ENCODE measurements around the gene WDR37.

The WDR37 gene

DNA sequence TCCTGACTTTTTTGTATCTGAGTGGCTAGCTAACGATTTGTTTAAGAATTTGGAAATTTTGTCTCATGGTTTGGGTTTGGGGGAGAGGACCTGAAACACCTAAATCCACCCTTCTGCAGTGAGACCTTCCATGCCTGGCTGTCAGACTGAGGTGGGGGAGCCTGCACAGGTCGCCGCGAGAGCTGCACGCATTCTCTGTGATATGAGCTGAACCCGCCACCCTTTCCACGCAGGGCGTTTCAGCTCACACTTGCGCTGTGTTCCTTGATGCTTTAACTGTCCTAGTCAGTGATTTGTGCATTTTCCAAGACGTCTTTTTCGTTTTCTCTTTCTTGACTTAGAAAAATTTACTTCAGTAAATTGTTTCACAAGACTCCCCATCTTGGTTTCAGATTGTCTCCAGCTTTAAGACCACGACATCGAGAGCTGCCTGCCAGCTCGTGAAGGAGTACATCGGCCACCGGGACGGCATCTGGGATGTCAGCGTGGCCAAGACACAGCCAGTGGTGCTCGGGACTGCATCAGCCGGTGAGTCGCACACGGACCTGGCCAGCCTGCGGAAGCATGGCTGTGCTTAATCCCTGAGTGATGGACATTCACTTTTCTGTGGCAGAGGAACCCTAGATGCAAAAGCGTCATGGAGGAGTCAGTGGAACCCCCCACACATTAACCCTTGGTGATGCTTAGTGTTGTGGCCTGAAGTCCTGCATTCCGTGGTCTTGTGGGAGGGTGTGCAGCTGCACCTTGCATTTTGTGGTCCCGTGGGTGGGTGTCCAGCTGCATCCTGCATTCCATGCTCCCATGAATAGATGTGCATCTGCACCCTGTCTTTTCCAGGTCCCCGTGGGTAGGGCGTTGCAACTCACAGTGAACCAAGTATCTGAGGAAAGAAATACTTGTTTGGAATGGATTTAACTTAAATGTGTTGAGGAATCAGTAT lies 28.1 kb downstream of the WDR37 start:
- no peak overlapping the region for H2BK5ac ChIP-seq (ENCODE audit: low read depth, low read length, poor library complexity, severe bottlenecking)
- H2BK12ac ChIP-seq (ENCODE audit: low read length in 2 of 2) = no peak overlapping the region
- no peaks in the 10 kb centered on the region for H3K27me3 ChIP-seq (ENCODE audit: control insufficient read depth in 1 of 2, insufficient read depth in 1 of 2, low read length in 2 of 2)
- WGBS = 97% methylated on average over 28 of the region's 28 CpGs
- no peak overlapping the region for H3K4ac ChIP-seq (ENCODE audit: low read depth in 1 of 2, low read length in 2 of 2)
- H3K36me3 ChIP-seq (ENCODE audit: control insufficient read depth in 1 of 2, insufficient read depth in 2 of 2, low read depth in 1 of 2, low read length in 2 of 2) = peaks cover 55 to 98% of the 10 kb centered on the region in 2 experiments
- no peak overlapping the region for H4K8ac ChIP-seq (ENCODE audit: low read length)
- no peak overlapping the region for H3K18ac ChIP-seq (ENCODE audit: low read depth in 1 of 2, low read length in 2 of 2)
- no peak overlapping the region for H2AK5ac ChIP-seq (ENCODE audit: low read length, severe bottlenecking)
- no peak overlapping the region for H3K9ac ChIP-seq (ENCODE audit: low read length)
- peaks cover 27% of the 10 kb centered on the region for H3K79me1 ChIP-seq (replicated peaks; ENCODE audit: low read length, poor library complexity, severe bottlenecking)
- no peak overlapping the region for H3K4me2 ChIP-seq (ENCODE audit: low read length, poor library complexity, severe bottlenecking)
- no peak overlapping the region for H3K14ac ChIP-seq (ENCODE audit: low read length in 2 of 2)
- no peak overlapping the region for H2BK15ac ChIP-seq (ENCODE audit: low read depth, poor library complexity, severe bottlenecking)
- H3K23ac ChIP-seq (ENCODE audit: low read length in 2 of 2) = no peak overlapping the region
- DNase-seq = no peak
- H3K4me3 ChIP-seq (ENCODE audit: insufficient read depth in 1 of 2, low read depth in 1 of 2, low read length in 2 of 2) = no peak overlapping the region
- no peak overlapping the region for H2AFZ ChIP-seq (ENCODE audit: low read depth, low read length)
- no peaks in the 10 kb centered on the region for H3K9me3 ChIP-seq (ENCODE audit: control insufficient read depth, low read length)
- H3K4me1 ChIP-seq (ENCODE audit: control insufficient read depth, insufficient read depth, low read depth, low read length) = peaks cover 2% of the 10 kb centered on the region
- no peak overlapping the region for H4K91ac ChIP-seq (ENCODE audit: low read length)
- H3K27ac ChIP-seq (ENCODE audit: low read length, poor library complexity, severe bottlenecking) = no peak overlapping the region
- H2BK120ac ChIP-seq (ENCODE audit: low read depth, low read length) = no peak overlapping the region

- no peak overlapping the region for H2BK5ac ChIP-seq (ENCODE audit: low read depth, low read length, poor library complexity, severe bottlenecking)
- no peak overlapping the region for H3K4me3 ChIP-seq (ENCODE audit: insufficient read depth in 1 of 2, low read depth in 1 of 2, low read length in 2 of 2)
- peaks cover 57 to 98% of the 10 kb centered on the region in 2 experiments for H3K36me3 ChIP-seq (ENCODE audit: control insufficient read depth in 1 of 2, insufficient read depth in 2 of 2, low read depth in 1 of 2, low read length in 2 of 2)
- no peak overlapping the region for H2BK120ac ChIP-seq (ENCODE audit: low read depth, low read length)
- no peak overlapping the region for H2BK12ac ChIP-seq (ENCODE audit: low read length in 2 of 2)
- H4K91ac ChIP-seq (ENCODE audit: low read length) = no peak overlapping the region
- no peak overlapping the region for H3K18ac ChIP-seq (ENCODE audit: low read depth in 1 of 2, low read length in 2 of 2)
- no peak overlapping the region for H2AK5ac ChIP-seq (ENCODE audit: low read length, severe bottlenecking)
- no peak overlapping the region for H3K23ac ChIP-seq (ENCODE audit: low read length in 2 of 2)
- H3K27me3 ChIP-seq (ENCODE audit: control insufficient read depth in 1 of 2, insufficient read depth in 1 of 2, low read length in 2 of 2) = no peaks in the 10 kb centered on the region
- no peak overlapping the region for H3K4me2 ChIP-seq (ENCODE audit: low read length, poor library complexity, severe bottlenecking)
- no peak overlapping the region for H3K9ac ChIP-seq (ENCODE audit: low read length)
- no peak for DNase-seq
- H3K9me3 ChIP-seq (ENCODE audit: control insufficient read depth, low read length) = no peaks in the 10 kb centered on the region
- over 99% methylated on average over 4 of the region's 4 CpGs for WGBS
- H3K79me1 ChIP-seq (replicated peaks; ENCODE audit: low read length, poor library complexity, severe bottlenecking) = peaks cover 30% of the 10 kb centered on the region
- H3K14ac ChIP-seq (ENCODE audit: low read length in 2 of 2) = no peak overlapping the region
- peaks cover 2% of the 10 kb centered on the region for H3K4me1 ChIP-seq (ENCODE audit: control insufficient read depth, insufficient read depth, low read depth, low read length)
- H3K4ac ChIP-seq (ENCODE audit: low read depth in 1 of 2, low read length in 2 of 2) = no peak overlapping the region
- no peak overlapping the region for H2BK15ac ChIP-seq (ENCODE audit: low read depth, poor library complexity, severe bottlenecking)
- H3K27ac ChIP-seq (ENCODE audit: low read length, poor library complexity, severe bottlenecking) = no peak overlapping the region
- no peak overlapping the region for H4K8ac ChIP-seq (ENCODE audit: low read length)
- no peak overlapping the region for H2AFZ ChIP-seq (ENCODE audit: low read depth, low read length)
Measured at GRCh38 chr10:1085258-1085657, 29.1 kb downstream of the WDR37 start.

- H2BK5ac ChIP-seq (ENCODE audit: low read depth, low read length, poor library complexity, severe bottlenecking) = no peak overlapping the region
- WGBS = 95% methylated on average over 13 of the region's 13 CpGs
- H3K4me1 ChIP-seq (ENCODE audit: control insufficient read depth, insufficient read depth, low read depth, low read length) = peaks cover 2% of the 10 kb centered on the region
- no peak overlapping the region for H3K14ac ChIP-seq (ENCODE audit: low read length in 2 of 2)
- no peak overlapping the region for H3K27ac ChIP-seq (ENCODE audit: low read length, poor library complexity, severe bottlenecking)
- no peak overlapping the region for H3K23ac ChIP-seq (ENCODE audit: low read length in 2 of 2)
- no peak overlapping the region for H4K91ac ChIP-seq (ENCODE audit: low read length)
- no peak overlapping the region for H2AFZ ChIP-seq (ENCODE audit: low read depth, low read length)
- no peak overlapping the region for H3K4me2 ChIP-seq (ENCODE audit: low read length, poor library complexity, severe bottlenecking)
- no peak overlapping the region for H3K9ac ChIP-seq (ENCODE audit: low read length)
- no peak overlapping the region for H2BK120ac ChIP-seq (ENCODE audit: low read depth, low read length)
- no peak overlapping the region for H2BK12ac ChIP-seq (ENCODE audit: low read length in 2 of 2)
- no peak overlapping the region for H3K4me3 ChIP-seq (ENCODE audit: insufficient read depth in 1 of 2, low read depth in 1 of 2, low read length in 2 of 2)
- no peak for DNase-seq
- peaks cover 64 to 97% of the 10 kb centered on the region in 2 experiments for H3K36me3 ChIP-seq (ENCODE audit: control insufficient read depth in 1 of 2, insufficient read depth in 2 of 2, low read depth in 1 of 2, low read length in 2 of 2)
- no peaks in the 10 kb centered on the region for H3K9me3 ChIP-seq (ENCODE audit: control insufficient read depth, low read length)
- H3K27me3 ChIP-seq (ENCODE audit: control insufficient read depth in 1 of 2, insufficient read depth in 1 of 2, low read length in 2 of 2) = no peaks in the 10 kb centered on the region
- no peak overlapping the region for H3K18ac ChIP-seq (ENCODE audit: low read depth in 1 of 2, low read length in 2 of 2)
- H4K8ac ChIP-seq (ENCODE audit: low read length) = no peak overlapping the region
- H2BK15ac ChIP-seq (ENCODE audit: low read depth, poor library complexity, severe bottlenecking) = no peak overlapping the region
- H3K79me1 ChIP-seq (replicated peaks; ENCODE audit: low read length, poor library complexity, severe bottlenecking) = peaks cover 40% of the 10 kb centered on the region
- H2AK5ac ChIP-seq (ENCODE audit: low read length, severe bottlenecking) = no peak overlapping the region
- no peak overlapping the region for H3K4ac ChIP-seq (ENCODE audit: low read depth in 1 of 2, low read length in 2 of 2)
Measured at GRCh38 chr10:1086787-1087186, 30.6 kb downstream of the WDR37 start.

DNA sequence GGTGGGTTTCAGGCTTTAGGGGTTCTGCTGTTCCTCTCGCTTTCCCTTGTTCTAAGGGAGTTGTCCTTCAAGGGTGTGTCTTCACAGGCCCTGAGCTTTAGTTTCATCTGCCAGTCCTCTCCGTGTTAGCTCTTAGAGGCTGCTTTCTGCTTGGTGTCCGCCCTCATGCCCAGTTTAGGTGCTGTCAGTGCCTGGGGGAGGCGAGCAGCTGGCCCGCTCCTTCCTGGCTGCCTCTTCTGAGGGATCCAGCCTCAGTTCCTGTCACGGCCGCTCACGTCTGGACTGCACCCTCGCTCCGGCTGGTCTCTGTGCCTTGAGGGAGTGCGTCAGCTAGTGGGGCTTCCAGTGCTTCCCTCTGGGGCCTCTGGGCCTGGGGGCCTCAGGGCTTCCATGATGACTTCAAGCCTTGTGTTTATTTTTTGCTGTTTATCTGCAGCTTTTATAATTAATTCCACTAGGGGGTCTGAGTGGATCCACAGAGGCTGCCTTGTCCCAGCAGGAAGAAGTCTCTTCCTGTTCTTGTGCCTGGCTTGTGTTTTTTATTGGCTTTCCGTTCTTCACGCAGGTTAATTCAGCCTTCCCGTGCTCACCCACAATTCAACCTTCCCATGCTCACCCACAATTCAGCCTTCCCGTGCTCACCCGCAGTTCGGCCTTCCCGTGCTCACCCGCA lies 33.0 kb downstream of the WDR37 start:
- WGBS = 88% methylated on average over 19 of the region's 19 CpGs
- H3K27ac ChIP-seq (ENCODE audit: low read length, poor library complexity, severe bottlenecking) = no peak overlapping the region
- no peak overlapping the region for H3K4me2 ChIP-seq (ENCODE audit: low read length, poor library complexity, severe bottlenecking)

More for the DNA sequence above, 33.0 kb downstream of the WDR37 start:
- DNase-seq = no peak
- H2BK12ac ChIP-seq (ENCODE audit: low read length in 2 of 2) = no peak overlapping the region
- no peaks in the 10 kb centered on the region for H3K27me3 ChIP-seq (ENCODE audit: control insufficient read depth in 1 of 2, insufficient read depth in 1 of 2, low read length in 2 of 2)
- no peak overlapping the region for H2BK120ac ChIP-seq (ENCODE audit: low read depth, low read length)
- no peak overlapping the region for H2BK5ac ChIP-seq (ENCODE audit: low read depth, low read length, poor library complexity, severe bottlenecking)
- no peak overlapping the region for H2AFZ ChIP-seq (ENCODE audit: low read depth, low read length)
- no peak overlapping the region for H3K23ac ChIP-seq (ENCODE audit: low read length in 2 of 2)
- peaks cover 65 to 91% of the 10 kb centered on the region in 2 experiments for H3K36me3 ChIP-seq (ENCODE audit: control insufficient read depth in 1 of 2, insufficient read depth in 2 of 2, low read depth in 1 of 2, low read length in 2 of 2)
- H3K18ac ChIP-seq (ENCODE audit: low read depth in 1 of 2, low read length in 2 of 2) = no peak overlapping the region
- no peak overlapping the region for H3K9ac ChIP-seq (ENCODE audit: low read length)
- no peak overlapping the region for H3K4ac ChIP-seq (ENCODE audit: low read depth in 1 of 2, low read length in 2 of 2)
- H3K79me1 ChIP-seq (replicated peaks; ENCODE audit: low read length, poor library complexity, severe bottlenecking) = peaks cover 39% of the 10 kb centered on the region
- no peak overlapping the region for H3K14ac ChIP-seq (ENCODE audit: low read length in 2 of 2)
- H2BK15ac ChIP-seq (ENCODE audit: low read depth, poor library complexity, severe bottlenecking) = no peak overlapping the region
- no peak overlapping the region for H4K91ac ChIP-seq (ENCODE audit: low read length)
- no peak overlapping the region for H2AK5ac ChIP-seq (ENCODE audit: low read length, severe bottlenecking)
- H3K4me3 ChIP-seq (ENCODE audit: insufficient read depth in 1 of 2, low read depth in 1 of 2, low read length in 2 of 2) = no peak overlapping the region
- no peaks in the 10 kb centered on the region for H3K9me3 ChIP-seq (ENCODE audit: control insufficient read depth, low read length)
- peaks cover 2% of the 10 kb centered on the region for H3K4me1 ChIP-seq (ENCODE audit: control insufficient read depth, insufficient read depth, low read depth, low read length)
- no peak overlapping the region for H4K8ac ChIP-seq (ENCODE audit: low read length)

Data from mesenchymal stem cell (in vitro differentiated cells and primary cell).